ENCODE data around the gene ZNF469. TPM values are rescaled to one million over a fixed set of nuclear protein-coding genes. Genes with fewer than 3 reads are reported as not detected.

The ZNF469 gene
- total RNA-seq, 2 donors from 2014 or later: 4.5 to 11.3 TPM

DNA sequence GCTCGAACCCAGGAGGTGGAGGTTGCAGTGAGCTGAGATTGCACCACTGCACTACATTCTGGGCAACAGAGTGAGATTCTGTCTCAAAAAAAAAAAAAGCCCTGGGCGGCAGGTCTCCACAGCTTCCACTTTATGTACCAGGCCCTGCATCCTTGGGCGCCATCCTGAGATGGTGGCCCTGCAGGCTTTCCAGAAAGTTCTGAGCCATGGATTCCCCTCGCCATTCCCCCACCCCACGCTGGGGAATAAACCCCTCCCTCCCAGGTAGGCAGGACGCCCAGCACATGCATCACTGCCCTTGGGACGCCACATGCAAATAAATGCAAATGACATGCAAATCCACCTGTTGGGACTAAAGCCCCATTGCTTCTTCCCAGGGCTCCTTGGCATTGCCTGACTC, 13.8 kb upstream of the ZNF469 start:
- Histone ChIP-seq H3K27ac (no peak overlapping the region), H3K27me3 (replicated peaks; ENCODE audit: insufficient read depth) (no peaks in the 10 kb centered on the region), H3K9me3 (no peaks in the 10 kb centered on the region), H3K4me3 (no peak overlapping the region), H3K36me3 (no peaks in the 10 kb centered on the region), H3K4me1 (ENCODE audit: control insufficient read depth in 1 of 2, low read depth in 2 of 2) (no peaks in the 10 kb centered on the region)
- DNase-seq (ENCODE audit: low spot score) (no peak), ATAC-seq (ENCODE audit: insufficient number of reproducible peaks, low FRiP score, low read depth) (no peak)
- TF ChIP-seq, protein P1, sequence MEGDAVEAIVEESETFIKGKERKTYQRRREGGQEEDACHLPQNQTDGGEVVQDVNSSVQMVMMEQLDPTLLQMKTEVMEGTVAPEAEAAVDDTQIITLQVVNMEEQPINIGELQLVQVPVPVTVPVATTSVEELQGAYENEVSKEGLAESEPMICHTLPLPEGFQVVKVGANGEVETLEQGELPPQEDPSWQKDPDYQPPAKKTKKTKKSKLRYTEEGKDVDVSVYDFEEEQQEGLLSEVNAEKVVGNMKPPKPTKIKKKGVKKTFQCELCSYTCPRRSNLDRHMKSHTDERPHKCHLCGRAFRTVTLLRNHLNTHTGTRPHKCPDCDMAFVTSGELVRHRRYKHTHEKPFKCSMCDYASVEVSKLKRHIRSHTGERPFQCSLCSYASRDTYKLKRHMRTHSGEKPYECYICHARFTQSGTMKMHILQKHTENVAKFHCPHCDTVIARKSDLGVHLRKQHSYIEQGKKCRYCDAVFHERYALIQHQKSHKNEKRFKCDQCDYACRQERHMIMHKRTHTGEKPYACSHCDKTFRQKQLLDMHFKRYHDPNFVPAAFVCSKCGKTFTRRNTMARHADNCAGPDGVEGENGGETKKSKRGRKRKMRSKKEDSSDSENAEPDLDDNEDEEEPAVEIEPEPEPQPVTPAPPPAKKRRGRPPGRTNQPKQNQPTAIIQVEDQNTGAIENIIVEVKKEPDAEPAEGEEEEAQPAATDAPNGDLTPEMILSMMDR (IDR thresholded peaks at IDR 0.05): no peak

DNA sequence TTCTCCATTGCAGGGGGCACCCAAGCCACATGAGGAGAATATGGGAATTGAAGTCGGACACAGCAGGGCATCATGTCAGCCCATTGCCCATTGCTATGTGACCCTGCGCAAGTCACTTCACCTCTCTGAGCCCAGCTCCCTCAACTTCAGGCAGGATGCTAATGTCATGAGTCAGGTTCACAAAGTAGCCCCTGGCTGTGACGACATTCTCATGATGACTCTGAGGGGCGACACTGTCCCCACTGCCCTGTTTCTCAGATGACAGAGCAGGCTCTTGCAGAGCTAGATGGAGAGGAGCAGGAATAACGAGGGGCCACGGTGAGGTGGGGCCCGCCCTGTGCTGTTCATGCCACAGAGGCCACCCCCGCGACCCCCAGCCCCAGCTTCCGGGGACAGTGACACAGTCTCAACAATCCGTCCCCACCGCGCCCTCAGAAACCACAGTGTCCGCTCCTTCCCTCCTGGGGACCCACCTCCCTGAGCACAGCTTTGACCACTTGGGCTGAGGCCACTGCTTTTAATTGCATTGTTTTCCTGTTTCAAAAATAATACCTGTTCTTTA, 13.2 kb upstream of the ZNF469 start:
- Histone ChIP-seq H3K4me3 (no peak overlapping the region), H3K27me3 (replicated peaks; ENCODE audit: insufficient read depth) (no peaks in the 10 kb centered on the region), H3K27ac (no peak overlapping the region), H3K36me3 (no peaks in the 10 kb centered on the region), H3K9me3 (no peaks in the 10 kb centered on the region), H3K4me1 (ENCODE audit: control insufficient read depth in 1 of 2, low read depth in 2 of 2) (no peaks in the 10 kb centered on the region)
- ATAC-seq (ENCODE audit: insufficient number of reproducible peaks, low FRiP score, low read depth): no peak
- no peak for DNase-seq (ENCODE audit: low spot score)
- TF ChIP-seq, protein P1 (IDR thresholded peaks at IDR 0.05): no peak

DNA sequence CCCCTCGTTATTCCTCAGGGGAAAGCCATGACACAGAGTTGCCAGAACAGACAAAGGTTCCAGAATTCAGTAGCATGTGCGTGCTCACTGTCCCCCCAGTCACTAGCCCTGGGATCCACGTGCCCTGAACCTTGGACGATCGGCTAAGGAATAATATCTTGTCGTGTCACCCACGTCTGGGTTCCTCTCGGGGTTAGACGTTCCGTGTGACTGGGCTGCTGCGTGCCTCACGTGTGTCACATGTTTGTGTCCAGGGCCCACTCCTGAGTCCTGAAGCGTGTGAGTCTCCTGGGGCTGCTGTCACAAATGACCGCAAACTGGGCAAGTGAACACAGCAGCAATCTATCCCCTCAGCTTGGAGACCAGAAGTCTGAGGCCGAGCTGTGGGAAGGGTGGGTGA, 12.4 kb upstream of the ZNF469 start:
- TF ChIP-seq, protein P1 (IDR thresholded peaks at IDR 0.05): no peak
- ATAC-seq (ENCODE audit: insufficient number of reproducible peaks, low FRiP score, low read depth) (no peak), DNase-seq (ENCODE audit: low spot score) (no peak)
- Histone ChIP-seq H3K36me3 (no peaks in the 10 kb centered on the region), H3K4me3 (no peak overlapping the region), H3K4me1 (ENCODE audit: control insufficient read depth in 1 of 2, low read depth in 2 of 2) (no peaks in the 10 kb centered on the region), H3K9me3 (no peaks in the 10 kb centered on the region), H3K27me3 (replicated peaks; ENCODE audit: insufficient read depth) (no peaks in the 10 kb centered on the region), H3K27ac (no peak overlapping the region)

DNA sequence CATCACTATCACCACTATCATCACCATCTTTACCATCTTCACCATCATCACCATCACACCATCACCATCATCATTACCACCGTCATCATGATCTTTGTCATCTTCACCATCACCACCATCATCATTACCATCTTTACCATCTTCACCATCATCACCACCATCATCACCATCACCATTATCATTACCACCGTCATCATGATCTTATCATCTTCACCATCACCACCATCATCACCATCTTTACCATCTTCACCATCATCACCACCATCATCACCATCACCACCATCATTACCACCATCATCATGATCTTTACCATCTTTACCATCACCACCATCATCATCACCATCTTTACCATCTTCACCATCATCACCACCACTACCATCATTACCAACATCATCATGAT, 10.2 kb upstream of the ZNF469 start:
- DNase-seq (ENCODE audit: low spot score) (no peak), ATAC-seq (ENCODE audit: insufficient number of reproducible peaks, low FRiP score, low read depth) (no peak)
- no peaks in the 10 kb centered on the region for H3K9me3 ChIP-seq
- no peaks in the 10 kb centered on the region for H3K27me3 ChIP-seq (replicated peaks; ENCODE audit: insufficient read depth)
- H3K4me3 ChIP-seq: no peak overlapping the region
- H3K4me1 ChIP-seq (ENCODE audit: control insufficient read depth in 1 of 2, low read depth in 2 of 2): no peaks in the 10 kb centered on the region
- no peak overlapping the region for H3K27ac ChIP-seq
- TF ChIP-seq, protein P1 (IDR thresholded peaks at IDR 0.05): no peak
- H3K36me3 ChIP-seq: no peaks in the 10 kb centered on the region

DNA sequence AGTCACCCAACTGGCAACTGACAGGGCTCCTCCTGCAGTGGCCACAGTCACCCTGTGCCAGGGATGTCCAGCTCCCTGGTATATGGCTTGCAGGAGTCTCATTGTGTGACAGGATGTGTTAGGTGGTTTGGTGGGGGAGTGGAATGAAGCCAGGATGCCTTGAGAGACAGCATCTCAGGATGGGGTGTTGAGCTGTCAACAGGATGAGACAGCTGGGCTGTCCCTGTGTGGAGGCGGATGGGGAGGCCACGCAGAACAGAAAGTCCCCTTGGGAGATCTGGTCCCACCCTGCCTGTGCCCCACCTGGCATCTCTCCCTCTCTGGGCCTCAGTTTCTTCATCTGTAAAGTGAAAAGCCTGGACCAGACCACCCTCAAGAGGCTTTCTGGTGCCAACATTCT, 9.5 kb upstream of the ZNF469 start:
- no peaks in the 10 kb centered on the region for H3K9me3 ChIP-seq
- H3K4me1 ChIP-seq (ENCODE audit: control insufficient read depth in 1 of 2, low read depth in 2 of 2): no peaks in the 10 kb centered on the region
- H3K4me3 ChIP-seq: no peak overlapping the region
- no peaks in the 10 kb centered on the region for H3K36me3 ChIP-seq
- ATAC-seq (ENCODE audit: insufficient number of reproducible peaks, low FRiP score, low read depth): no peak
- TF ChIP-seq, protein P1 (IDR thresholded peaks at IDR 0.05): no peak
- H3K27me3 ChIP-seq (replicated peaks; ENCODE audit: insufficient read depth): no peaks in the 10 kb centered on the region
- H3K27ac ChIP-seq: no peak overlapping the region
- no peak for DNase-seq (ENCODE audit: low spot score)

Measured in thoracic aorta (tissue), 2 donors.